MM.1S (cell line): ENCODE measurements around the gene TRIM5.

Experiments
- CTCF ChIP-seq: fragments of 300-600 bp; sonication (generic); IDR thresholded peaks from 2 replicates; pipeline ENCODE4 v1.5.1; 2016; ENCODE audit warnings: antibody characterized with exemption, low read length, mixed read lengths
- EZH2 ChIP-seq: fragments of 300-600 bp; sonication (generic); optimal IDR thresholded peaks from 2 replicates; pipeline ENCODE3; 2017; ENCODE audit warnings: low read depth, mild to moderate bottlenecking, antibody characterized with exemption, low read length, mixed read lengths

GRCh38 chr11:5665746-5666401 lies 19.0 kb downstream of the TRIM5 start:
- TF ChIP-seq EZH2 (no peak), CTCF (no peak)
